Breast epithelium (tissue), 4 donors: ENCODE results near the gene GORASP1. TPM values are rescaled to one million over a fixed set of nuclear protein-coding genes. Genes with fewer than 3 reads are reported as not detected.

Experiments used
- DNase-seq, 2 donors: peaks; one replicate each; pipeline ENCODE4 v3.0.0-alpha.2; 2019; ENCODE audit warnings: low spot score in 2 of 2
- H3K27ac ChIP-seq, 2 donors: fragments of 200-600 bp; sonication (generic) in 1 of 2; one replicate each; pipeline ENCODE4 v1.5.1; 2016 to 2019; ENCODE audit warnings: mild to moderate bottlenecking in 1 of 2
- H3K27me3 ChIP-seq, 2 donors: fragments of 200-600 bp; sonication (generic) in 1 of 2; one replicate each; pipeline versions ENCODE4 v1.5.1 to v1.6.0; 2017 to 2019; ENCODE audit warnings: control low read depth in 1 of 2, mild to moderate bottlenecking in 1 of 2
- H3K36me3 ChIP-seq: fragments of 200-600 bp; one replicate; pipeline ENCODE4 v1.5.1; 2019
- H3K4me1 ChIP-seq, 2 donors: fragments of 200-600 bp; sonication (generic); one replicate each; pipeline ENCODE4 v1.5.1; 2016 to 2019; ENCODE audit warnings: control low read depth in 1 of 2
- H3K4me3 ChIP-seq, 3 donors: fragments of 200-600 bp; sonication (generic); 1 replicate in 2 of 3; 2 replicates in 1 of 3; pipeline ENCODE4 v1.5.1; 2016 to 2019; ENCODE audit warnings: mild to moderate bottlenecking in 3 of 3, moderate library complexity in 2 of 3
- H3K9me3 ChIP-seq, 2 donors: fragments of 200-600 bp; sonication (generic) in 1 of 2; one replicate each; pipeline ENCODE4 v1.5.1; 2016 to 2019; ENCODE audit warnings: control low read depth in 1 of 2
- POLR2A ChIP-seq: fragments of 450-650 bp; IDR thresholded peaks from one replicate; pipeline ENCODE4 v1.6.1; 2016; ENCODE audit warnings: antibody characterized with exemption, mild to moderate bottlenecking, moderate library complexity
- POLR2AphosphoS5 ChIP-seq, 3 donors: sonication (generic); formaldehyde crosslinking; IDR thresholded peaks; one replicate each; pipeline ENCODE4 v1.6.1; 2017; ENCODE audit warnings: antibody characterized with exemption in 3 of 3
- intact Hi-C: fragments of 100-400 bp; cut with DNase I; formaldehyde crosslinking; loops from one replicate; pipeline ENCODE4 v1.15.1; 2023; ENCODE audit warnings: low total_unique reads
- total RNA-seq, 3 donors: library from RNA; depleted of rRNA; stranded (reverse); fragments of >200 nt; gene quantifications; one replicate each; pipeline ENCODE4 v1.1.0, GENCODE V29; 2016
- TF ChIP-seq, protein P1 (sequence below), 3 donors: fragments of 450-650 bp; IDR thresholded peaks; one replicate each; pipeline ENCODE4 v1.5.1; 2016 to 2017; ENCODE audit warnings: antibody characterized with exemption in 3 of 3, mild to moderate bottlenecking in 3 of 3, moderate library complexity in 3 of 3

GORASP1 gene
- total RNA-seq, 3 donors from 2014 or later: 58.2 to 98.8 (median 77.3) TPM

DNA sequence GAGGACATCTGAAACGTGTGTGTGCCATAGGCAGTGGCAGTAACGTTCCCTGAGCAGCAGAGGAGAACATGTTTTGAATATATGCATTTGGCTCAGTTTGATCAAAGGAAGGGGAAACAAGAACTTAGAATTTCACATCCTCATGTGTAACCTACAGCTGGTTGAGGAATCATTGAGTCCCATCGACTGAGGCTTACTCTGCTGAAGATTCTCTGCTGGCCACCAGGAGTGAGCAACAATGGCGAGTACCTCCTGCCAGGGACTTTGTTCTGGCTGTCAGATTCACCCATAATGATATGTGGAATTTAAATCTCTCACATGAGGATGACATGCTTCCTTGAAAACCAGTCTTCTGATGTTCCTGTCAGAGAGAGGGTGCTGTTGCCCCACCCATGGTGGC lies 21.3 kb downstream of the GORASP1 start:
- Histone ChIP-seq H3K4me1 (no peaks in the 10 kb centered on the region), H3K4me3 (no peak overlapping the region), H3K36me3 (no peaks in the 10 kb centered on the region), H3K27me3 (no peaks in the 10 kb centered on the region), H3K27ac (no peak overlapping the region), H3K9me3 (no peaks in the 10 kb centered on the region)
- no peak for TF ChIP-seq POLR2AphosphoS5 (IDR thresholded peaks at IDR 0.05)
- TF ChIP-seq, protein P1, sequence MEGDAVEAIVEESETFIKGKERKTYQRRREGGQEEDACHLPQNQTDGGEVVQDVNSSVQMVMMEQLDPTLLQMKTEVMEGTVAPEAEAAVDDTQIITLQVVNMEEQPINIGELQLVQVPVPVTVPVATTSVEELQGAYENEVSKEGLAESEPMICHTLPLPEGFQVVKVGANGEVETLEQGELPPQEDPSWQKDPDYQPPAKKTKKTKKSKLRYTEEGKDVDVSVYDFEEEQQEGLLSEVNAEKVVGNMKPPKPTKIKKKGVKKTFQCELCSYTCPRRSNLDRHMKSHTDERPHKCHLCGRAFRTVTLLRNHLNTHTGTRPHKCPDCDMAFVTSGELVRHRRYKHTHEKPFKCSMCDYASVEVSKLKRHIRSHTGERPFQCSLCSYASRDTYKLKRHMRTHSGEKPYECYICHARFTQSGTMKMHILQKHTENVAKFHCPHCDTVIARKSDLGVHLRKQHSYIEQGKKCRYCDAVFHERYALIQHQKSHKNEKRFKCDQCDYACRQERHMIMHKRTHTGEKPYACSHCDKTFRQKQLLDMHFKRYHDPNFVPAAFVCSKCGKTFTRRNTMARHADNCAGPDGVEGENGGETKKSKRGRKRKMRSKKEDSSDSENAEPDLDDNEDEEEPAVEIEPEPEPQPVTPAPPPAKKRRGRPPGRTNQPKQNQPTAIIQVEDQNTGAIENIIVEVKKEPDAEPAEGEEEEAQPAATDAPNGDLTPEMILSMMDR (IDR thresholded peaks at IDR 0.05): no peak
- TF ChIP-seq POLR2A: no peak
- intact Hi-C loops: no loop called here
- DNase-seq: no peak

DNA sequence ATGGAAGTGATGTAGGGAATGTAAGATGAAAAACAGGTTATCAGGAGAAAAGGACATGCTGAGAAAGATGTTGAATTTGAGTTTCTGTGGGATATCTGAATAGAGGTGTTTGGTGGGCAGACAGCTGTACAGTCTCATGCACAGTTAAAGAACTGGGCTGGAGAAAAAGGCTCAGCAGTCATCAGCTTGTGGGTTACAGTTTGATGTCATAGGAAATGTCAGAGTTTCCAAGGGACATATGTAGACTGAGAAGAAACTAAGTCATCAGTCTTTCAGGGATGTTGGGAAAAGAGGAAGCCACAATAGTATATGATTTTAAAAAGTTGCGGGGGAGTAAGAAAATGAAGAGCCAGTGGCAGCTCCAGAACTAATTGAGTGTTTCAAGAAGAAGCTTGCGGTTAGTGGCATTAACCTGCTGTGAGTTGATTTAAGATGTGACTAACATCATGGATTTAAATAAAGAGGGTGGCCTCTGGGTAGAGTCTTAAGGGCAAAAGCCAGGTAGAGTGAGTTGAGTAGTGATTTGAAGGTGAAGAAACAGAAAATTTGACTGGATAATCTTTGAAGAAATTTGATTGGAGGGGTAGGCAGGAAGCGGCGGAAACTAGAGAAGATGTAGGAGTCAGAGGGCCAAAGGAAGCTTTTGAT lies 24.6 kb downstream of the GORASP1 start:
- intact Hi-C loops: no loop called here
- Histone ChIP-seq H3K9me3 (no peaks in the 10 kb centered on the region), H3K4me3 (no peak overlapping the region), H3K4me1 (no peaks in the 10 kb centered on the region), H3K27ac (no peak overlapping the region), H3K27me3 (no peaks in the 10 kb centered on the region), H3K36me3 (no peaks in the 10 kb centered on the region)
- TF ChIP-seq, protein P1 (IDR thresholded peaks at IDR 0.05): no peak
- TF ChIP-seq POLR2AphosphoS5 (IDR thresholded peaks at IDR 0.05) (no peak), POLR2A (no peak)
- DNase-seq: no peak

DNA sequence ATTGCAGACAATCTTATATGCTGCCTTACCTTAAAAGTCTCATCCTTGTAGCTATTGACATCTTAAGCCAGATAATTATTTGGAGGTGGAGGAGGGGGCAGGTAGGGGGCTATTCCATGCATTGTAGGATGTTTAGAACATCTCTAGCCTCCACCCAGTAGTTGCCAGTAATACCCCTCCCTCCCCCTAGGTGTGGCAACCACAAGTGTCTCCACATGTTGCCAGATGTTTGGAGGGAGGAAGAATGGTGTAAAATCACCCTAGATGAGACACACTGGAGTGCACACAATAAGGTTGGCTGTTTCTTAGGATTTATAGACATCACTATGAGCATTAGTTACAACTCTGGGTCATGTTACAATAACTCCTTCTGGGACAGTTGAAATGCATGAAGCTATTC lies 27.4 kb downstream of the GORASP1 start:
- no peak for DNase-seq
- Histone ChIP-seq H3K4me3 (no peak overlapping the region), H3K9me3 (no peaks in the 10 kb centered on the region), H3K4me1 (no peaks in the 10 kb centered on the region), H3K36me3 (no peaks in the 10 kb centered on the region), H3K27ac (no peak overlapping the region), H3K27me3 (no peaks in the 10 kb centered on the region)
- TF ChIP-seq, protein P1 (IDR thresholded peaks at IDR 0.05): no peak
- TF ChIP-seq POLR2A (no peak), POLR2AphosphoS5 (IDR thresholded peaks at IDR 0.05) (no peak)
- intact Hi-C loops: no loop called here

DNA sequence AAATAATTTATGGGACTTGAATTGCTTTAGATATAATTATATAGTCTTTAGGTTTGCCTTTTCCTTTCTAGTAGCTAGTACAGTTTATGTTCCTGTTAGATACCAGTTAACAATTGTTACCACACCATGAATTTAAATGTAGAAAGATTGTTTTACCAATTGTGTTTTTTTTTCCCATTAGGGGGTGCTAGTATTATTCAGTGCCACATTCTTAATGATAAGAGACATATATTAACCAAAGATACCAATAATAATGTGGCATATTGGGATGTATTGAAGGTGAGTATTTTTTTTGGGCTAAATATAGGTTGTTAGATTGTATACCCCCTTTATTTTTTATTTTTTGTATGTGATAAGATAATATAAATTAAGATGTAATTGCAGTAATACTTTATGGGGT lies 27.9 kb downstream of the GORASP1 start:
- H3K36me3 ChIP-seq: no peaks in the 10 kb centered on the region
- TF ChIP-seq POLR2A (no peak), POLR2AphosphoS5 (IDR thresholded peaks at IDR 0.05) (no peak)
- TF ChIP-seq, protein P1 (IDR thresholded peaks at IDR 0.05): no peak
- H3K27me3 ChIP-seq: no peaks in the 10 kb centered on the region
- no peak overlapping the region for H3K4me3 ChIP-seq
- H3K9me3 ChIP-seq: no peaks in the 10 kb centered on the region
- DNase-seq: no peak
- H3K27ac ChIP-seq: no peak overlapping the region
- H3K4me1 ChIP-seq: no peaks in the 10 kb centered on the region
- intact Hi-C loops: no loop called here

DNA sequence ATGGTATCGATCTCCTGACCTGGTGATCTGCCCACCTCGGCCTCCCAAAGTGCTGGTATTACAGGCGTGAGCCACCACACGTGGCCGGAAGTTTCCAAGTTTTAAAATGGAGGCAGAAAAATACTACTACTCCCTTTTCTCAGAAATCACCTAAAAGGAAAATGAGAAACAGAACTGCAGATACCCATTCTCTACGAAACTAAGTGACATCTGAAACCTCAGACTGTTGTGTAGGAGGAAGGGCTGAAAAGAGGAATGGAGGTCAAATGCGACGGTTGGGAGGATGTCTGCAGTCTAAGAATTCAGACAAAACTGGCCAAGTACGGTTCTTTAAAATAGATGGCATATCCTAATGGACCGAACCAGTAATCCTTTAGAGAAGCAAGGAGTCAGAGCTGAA lies 31.5 kb downstream of the GORASP1 start:
- no peak for DNase-seq
- no peak overlapping the region for H3K4me3 ChIP-seq
- H3K27me3 ChIP-seq: no peaks in the 10 kb centered on the region
- no peaks in the 10 kb centered on the region for H3K4me1 ChIP-seq
- H3K9me3 ChIP-seq: no peaks in the 10 kb centered on the region
- TF ChIP-seq, protein P1 (IDR thresholded peaks at IDR 0.05): no peak
- no peak for TF ChIP-seq POLR2A
- TF ChIP-seq POLR2AphosphoS5 (IDR thresholded peaks at IDR 0.05): no peak
- H3K27ac ChIP-seq: no peak overlapping the region
- intact Hi-C loops: no loop called here
- no peaks in the 10 kb centered on the region for H3K36me3 ChIP-seq
